ENCODE results near the gene GRB14.

GRB14 gene

GRCh38 chr2:164609790-164610189 lies 11.5 kb downstream of the GRB14 start:
- DNase-seq: no peak

- no peak for DNase-seq
Observed at GRCh38 chr2:164606557-164606956, 14.7 kb downstream of the GRB14 start.

GRCh38 chr2:164605295-164605694 lies 16.0 kb downstream of the GRB14 start:
- DNase-seq: no peak

- no peak for DNase-seq
Observed at GRCh38 chr2:164600763-164601162, 20.5 kb downstream of the GRB14 start.

- no peak for DNase-seq
Observed at GRCh38 chr2:164599954-164600589, 21.2 kb downstream of the GRB14 start.

GRCh38 chr2:164597983-164598382 lies 23.3 kb downstream of the GRB14 start:
- no peak for DNase-seq

GRCh38 chr2:164595031-164595430 lies 26.3 kb downstream of the GRB14 start:
- DNase-seq: no peak

- no peak for DNase-seq
Observed at GRCh38 chr2:164593959-164594358, 27.3 kb downstream of the GRB14 start.

GRCh38 chr2:164593541-164593940 lies 27.7 kb downstream of the GRB14 start:
- DNase-seq: no peak

- DNase-seq: no peak
Observed at GRCh38 chr2:164589522-164589921, 31.8 kb downstream of the GRB14 start.

- no peak for DNase-seq
Observed at GRCh38 chr2:164581050-164581449, 40.2 kb downstream of the GRB14 start.

GRCh38 chr2:164574931-164575330 lies 46.4 kb downstream of the GRB14 start:
- DNase-seq: no peak

GRCh38 chr2:164570475-164570874 lies 50.8 kb downstream of the GRB14 start:
- DNase-seq: no peak

- DNase-seq: no peak
Observed at GRCh38 chr2:164569378-164569777, 51.9 kb downstream of the GRB14 start.

- DNase-seq: no peak
Observed at GRCh38 chr2:164568317-164568716, 53.0 kb downstream of the GRB14 start.

- DNase-seq: no peak
Observed at GRCh38 chr2:164567335-164567989, 53.8 kb downstream of the GRB14 start.

- no peak for DNase-seq
Observed at GRCh38 chr2:164565359-164565758, 55.9 kb downstream of the GRB14 start.

GRCh38 chr2:164562666-164563065 lies 58.6 kb downstream of the GRB14 start:
- DNase-seq: no peak

- no peak for DNase-seq
Observed at GRCh38 chr2:164561991-164562390, 59.3 kb downstream of the GRB14 start.

- no peak for DNase-seq
Observed at GRCh38 chr2:164561416-164561815, 59.9 kb downstream of the GRB14 start.

GRCh38 chr2:164560902-164561301 lies 60.4 kb downstream of the GRB14 start:
- no peak for DNase-seq

- DNase-seq: no peak
Observed at GRCh38 chr2:164560181-164560792, 61.0 kb downstream of the GRB14 start.

GRCh38 chr2:164558450-164558849 lies 62.8 kb downstream of the GRB14 start:
- no peak for DNase-seq

GRCh38 chr2:164554487-164554886 lies 66.8 kb downstream of the GRB14 start:
- no peak for DNase-seq

GRCh38 chr2:164551519-164551918 lies 69.8 kb downstream of the GRB14 start:
- DNase-seq: no peak
